Ovary (tissue), 3 donors: ENCODE measurements around the gene UNC13D.
"Not testable (repeated sequence)": the region's sequence is repeated elsewhere in the genome, so short reads cannot be mapped to it uniquely, and the experiment has no call there.

ENCODE experiments used
- EP300 ChIP-seq: sonication (generic); formaldehyde crosslinking; IDR thresholded peaks from one replicate; pipeline ENCODE4 v1.6.1; 2017; ENCODE audit warnings: antibody characterized with exemption
- TF ChIP-seq, protein P1 (sequence below), 3 donors: fragments of 450-650 bp in 2 of 3; fragments of 200-600 bp in 1 of 3; IDR thresholded peaks; one replicate each; pipeline versions ENCODE4 v1.5.1 to v1.8.0; 2016 to 2022; ENCODE audit warnings: antibody characterized with exemption in 3 of 3, mild to moderate bottlenecking in 1 of 3
- donor health status: DM: no; HTN: no; CAD: no.

DNA sequence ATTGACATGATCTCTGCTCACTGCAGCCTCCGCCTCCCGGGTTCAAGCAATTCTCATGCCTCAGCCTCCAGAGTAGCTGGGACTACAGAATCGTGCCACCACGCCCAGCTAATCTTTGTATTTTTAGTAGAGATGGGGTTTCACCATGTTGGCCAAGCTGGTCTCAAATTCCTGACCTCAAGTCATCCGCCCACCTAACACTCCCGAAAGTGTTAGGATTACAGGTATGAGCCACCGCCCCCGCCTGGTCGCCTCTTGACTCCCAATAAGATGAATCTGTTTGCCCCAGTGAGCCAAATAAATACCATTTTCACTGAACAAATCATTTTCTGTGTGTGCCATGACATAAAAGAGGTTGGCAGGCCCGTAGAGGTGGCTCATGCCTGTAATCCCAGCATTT lies 15.2 kb upstream of the UNC13D start:
- TF ChIP-seq EP300: not testable (repeated sequence)
- TF ChIP-seq, protein P1, sequence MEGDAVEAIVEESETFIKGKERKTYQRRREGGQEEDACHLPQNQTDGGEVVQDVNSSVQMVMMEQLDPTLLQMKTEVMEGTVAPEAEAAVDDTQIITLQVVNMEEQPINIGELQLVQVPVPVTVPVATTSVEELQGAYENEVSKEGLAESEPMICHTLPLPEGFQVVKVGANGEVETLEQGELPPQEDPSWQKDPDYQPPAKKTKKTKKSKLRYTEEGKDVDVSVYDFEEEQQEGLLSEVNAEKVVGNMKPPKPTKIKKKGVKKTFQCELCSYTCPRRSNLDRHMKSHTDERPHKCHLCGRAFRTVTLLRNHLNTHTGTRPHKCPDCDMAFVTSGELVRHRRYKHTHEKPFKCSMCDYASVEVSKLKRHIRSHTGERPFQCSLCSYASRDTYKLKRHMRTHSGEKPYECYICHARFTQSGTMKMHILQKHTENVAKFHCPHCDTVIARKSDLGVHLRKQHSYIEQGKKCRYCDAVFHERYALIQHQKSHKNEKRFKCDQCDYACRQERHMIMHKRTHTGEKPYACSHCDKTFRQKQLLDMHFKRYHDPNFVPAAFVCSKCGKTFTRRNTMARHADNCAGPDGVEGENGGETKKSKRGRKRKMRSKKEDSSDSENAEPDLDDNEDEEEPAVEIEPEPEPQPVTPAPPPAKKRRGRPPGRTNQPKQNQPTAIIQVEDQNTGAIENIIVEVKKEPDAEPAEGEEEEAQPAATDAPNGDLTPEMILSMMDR (IDR thresholded peaks at IDR 0.05): not testable (repeated sequence)
